Left ventricle myocardium inferior (tissue), 1 donor: Measurements from ENCODE around the gene MAN1B1. TPM values are rescaled to one million over a fixed set of nuclear protein-coding genes. Genes with fewer than 3 reads are reported as not detected.

Experiments
- DNase-seq: peaks from one replicate; pipeline ENCODE4 v3.0.0-alpha.2; 2020
- H3K27ac ChIP-seq: fragments of 200-600 bp; replicated peaks from 2 replicates; pipeline ENCODE4 v1.8.0; 2021
- H3K27me3 ChIP-seq: fragments of 200-600 bp; 2 replicates; pipeline ENCODE4 v1.8.0; 2021; ENCODE audit warnings: low read depth
- H3K36me3 ChIP-seq: fragments of 200-600 bp; 2 replicates; pipeline ENCODE4 v1.8.0; 2021
- H3K4me1 ChIP-seq: fragments of 200-600 bp; 2 replicates; pipeline ENCODE4 v1.8.0; 2021
- H3K4me3 ChIP-seq: fragments of 200-600 bp; 2 replicates; pipeline ENCODE4 v1.8.0; 2021; ENCODE audit warnings: mild to moderate bottlenecking, moderate library complexity
- H3K9me3 ChIP-seq: fragments of 200-600 bp; replicated peaks from 2 replicates; pipeline ENCODE4 v1.8.0; 2021
- CTCF ChIP-seq: fragments of 200-600 bp; IDR thresholded peaks from 2 replicates; pipeline ENCODE4 v1.8.0; 2021; ENCODE audit warnings: antibody characterized with exemption, mild to moderate bottlenecking, borderline replicate concordance
- intact Hi-C: fragments of 100-400 bp; cut with micrococcal nuclease; formaldehyde crosslinking; loops from one replicate; pipeline ENCODE4 v1.11.0; 2022
- total RNA-seq: library from RNA; stranded (reverse); fragmentation: NEBNext Ultra II Directional; extraction: Animal tissue kit (Norgen Biotek cat#: 25700); gene quantifications from one replicate; pipeline ENCODE4 v1.2.1, GENCODE V29; 2021
- donor health status: DM: no; HTN: yes; CAD: no; lungs with severe emphysema.

Gene MAN1B1
- total RNA-seq, 1 donor from 2014 or later, result 20.6 TPM

DNA sequence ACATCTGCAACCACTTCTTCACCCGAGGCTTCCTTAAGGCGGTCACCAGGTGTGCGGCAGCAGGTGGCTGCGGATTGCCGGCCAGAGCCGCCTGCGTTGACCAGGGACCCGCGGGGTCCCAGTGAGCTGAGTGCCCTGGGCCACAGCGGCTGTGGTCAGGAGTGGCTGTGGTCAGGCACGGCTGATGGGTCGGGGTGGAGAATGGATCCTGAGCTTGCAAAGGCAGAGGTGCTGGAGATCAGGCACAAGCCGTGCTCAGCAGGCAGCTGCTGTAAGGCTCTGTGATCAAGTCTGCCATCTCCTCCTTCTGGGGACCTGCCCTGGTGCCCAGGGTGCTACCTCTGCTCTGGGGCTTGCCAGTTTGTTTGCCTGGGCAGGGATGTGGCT, 7.4 kb upstream of the MAN1B1 start:
- no peak for DNase-seq
- Histone ChIP-seq H3K27me3 (no peaks in the 10 kb centered on the region), H3K4me1 (peaks cover 19% of the 10 kb centered on the region), H3K27ac (no peak overlapping the region), H3K4me3 (peak overlapping the region; percentile 85), H3K36me3 (peaks cover 49% of the 10 kb centered on the region), H3K9me3 (no peaks in the 10 kb centered on the region)
- no peak for TF ChIP-seq CTCF
- intact Hi-C loops, result no loop called here

DNA sequence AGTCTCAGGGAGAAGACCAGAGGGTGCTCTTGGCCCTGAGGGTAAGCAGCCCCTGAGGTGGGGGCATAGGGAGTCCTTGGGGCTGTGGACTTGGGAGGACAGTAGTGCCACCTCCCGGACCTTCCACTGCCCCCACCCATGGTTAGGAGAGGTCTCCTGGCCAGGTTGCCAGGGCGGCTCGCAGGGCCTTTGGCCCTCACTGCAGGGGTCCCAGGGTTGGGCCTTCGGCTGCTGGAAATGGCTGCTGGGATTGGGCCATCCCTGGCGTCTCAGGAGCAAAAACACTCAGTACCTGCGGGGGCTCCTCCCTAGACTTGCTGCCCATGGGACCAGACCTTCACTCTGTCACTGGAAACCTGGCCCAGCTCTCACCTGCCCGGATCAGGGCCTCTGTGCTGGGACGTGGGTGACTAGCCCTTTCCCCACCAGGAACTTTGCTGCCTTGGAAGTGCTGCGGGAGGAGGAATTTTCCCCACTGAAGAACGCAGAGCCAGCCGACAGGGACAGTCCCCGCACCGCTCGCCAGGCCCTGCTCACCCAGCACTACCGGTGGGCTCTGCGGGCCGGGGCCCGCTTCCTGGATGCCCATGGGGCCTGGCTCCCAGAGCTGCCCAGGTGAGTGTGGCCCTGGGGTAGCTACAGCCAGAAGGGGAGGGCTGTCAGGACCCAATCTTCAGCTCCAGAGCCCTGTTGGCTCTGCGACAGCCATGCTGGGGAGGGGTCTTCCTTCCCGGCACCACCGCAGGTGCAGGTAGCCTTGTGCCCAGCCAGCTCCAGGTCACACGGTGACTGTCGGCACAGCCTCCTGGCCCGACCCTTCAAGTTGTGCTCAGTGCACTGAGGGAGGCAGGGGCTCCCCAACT, 6.3 kb upstream of the MAN1B1 start:
- Histone ChIP-seq H3K27ac (no peak overlapping the region), H3K27me3 (no peaks in the 10 kb centered on the region), H3K4me3 (no peak overlapping the region), H3K4me1 (peaks cover 25% of the 10 kb centered on the region), H3K36me3 (peaks cover 49% of the 10 kb centered on the region), H3K9me3 (no peaks in the 10 kb centered on the region)
- DNase-seq, result no peak
- no peak for TF ChIP-seq CTCF
- intact Hi-C loops, result no loop called here

DNA sequence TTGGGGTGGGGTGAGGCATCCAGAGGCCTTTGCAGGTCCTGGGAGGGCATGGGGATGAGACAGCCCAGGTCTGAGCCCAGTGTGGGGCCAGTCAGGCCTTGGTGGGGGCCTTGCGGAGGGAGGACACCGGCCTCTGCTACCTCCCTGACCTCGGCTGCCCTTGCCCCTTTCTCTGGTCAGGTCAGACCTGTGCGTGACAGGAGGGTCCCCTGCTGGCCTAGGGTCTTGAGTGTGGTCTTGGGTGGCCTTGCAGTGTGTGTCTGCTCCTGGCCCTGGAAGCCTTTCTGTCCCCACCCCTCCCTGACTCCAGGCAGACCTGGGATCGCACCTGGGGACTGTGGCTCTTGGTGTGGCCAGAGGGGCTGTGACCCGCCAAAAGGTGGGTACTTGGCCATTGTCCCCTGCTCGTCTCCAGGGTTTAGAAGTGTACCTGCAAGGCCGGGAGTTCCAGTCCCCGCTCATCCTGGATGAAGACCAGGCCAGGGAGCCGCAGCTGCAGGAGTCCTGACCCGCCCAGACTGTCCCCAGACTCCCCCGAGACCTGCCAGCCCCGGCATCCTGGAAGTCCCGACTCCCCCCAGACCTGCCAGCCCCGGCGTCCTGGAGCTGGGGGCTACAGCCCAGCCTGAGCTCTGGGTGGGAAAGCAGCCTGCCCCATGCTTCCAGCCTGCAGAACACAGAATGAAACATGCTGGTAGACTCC, 4.4 kb upstream of the MAN1B1 start:
- Histone ChIP-seq H3K9me3 (no peaks in the 10 kb centered on the region), H3K27ac (no peak overlapping the region), H3K36me3 (peaks cover 49% of the 10 kb centered on the region), H3K4me3 (no peak overlapping the region), H3K27me3 (no peaks in the 10 kb centered on the region), H3K4me1 (peaks cover 39% of the 10 kb centered on the region)
- TF ChIP-seq CTCF, result no peak
- no peak for DNase-seq
- intact Hi-C loops, result no loop called here

- H3K4me1 ChIP-seq, result peaks cover 42% of the 10 kb centered on the region
- H3K27me3 ChIP-seq, result no peaks in the 10 kb centered on the region
- intact Hi-C loops, result no loop called here
- no peak overlapping the region for H3K27ac ChIP-seq
- peaks cover 49% of the 10 kb centered on the region for H3K36me3 ChIP-seq
- H3K4me3 ChIP-seq, result no peak overlapping the region
- no peaks in the 10 kb centered on the region for H3K9me3 ChIP-seq
- no peak for DNase-seq
- TF ChIP-seq CTCF, result no peak
Observed at GRCh38 chr9:137082925-137083290, 3.9 kb upstream of the MAN1B1 start.

DNA sequence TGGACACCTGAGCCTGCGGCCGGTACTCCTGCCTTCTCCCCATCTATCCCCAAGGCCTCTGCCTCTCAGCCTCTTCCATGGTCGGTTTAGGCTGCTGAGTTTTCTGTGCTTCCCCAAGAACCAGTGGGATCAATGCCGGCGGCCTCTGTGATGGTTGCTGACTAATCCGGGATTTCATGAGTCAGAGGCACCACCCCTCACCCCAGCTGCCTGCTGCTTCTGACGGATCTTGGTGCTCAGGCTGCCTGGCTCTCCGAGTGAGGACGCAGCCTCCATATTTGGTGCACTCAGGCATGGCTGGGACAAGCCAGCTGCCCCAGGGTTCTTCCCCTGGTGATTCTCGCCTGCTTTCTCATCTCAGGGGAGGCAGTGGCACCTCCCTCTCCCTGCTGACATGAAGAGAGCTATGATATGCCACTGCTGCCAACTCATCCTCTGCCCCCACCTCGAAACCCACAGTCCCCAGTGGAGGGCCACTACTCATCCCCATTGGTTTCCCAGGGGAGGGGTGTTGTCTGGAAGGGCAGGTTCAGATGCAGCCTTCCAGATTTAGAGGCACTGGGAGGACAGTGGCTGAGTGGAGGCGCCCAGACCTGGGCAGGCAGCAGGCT, 3.3 kb upstream of the MAN1B1 start:
- H3K36me3 ChIP-seq, result peaks cover 47% of the 10 kb centered on the region
- TF ChIP-seq CTCF, result no peak
- H3K4me3 ChIP-seq, result no peak overlapping the region
- no peaks in the 10 kb centered on the region for H3K27me3 ChIP-seq
- intact Hi-C loops, result no loop called here
- H3K27ac ChIP-seq, result peak overlapping the region; percentile 18
- DNase-seq, result no peak
- peaks cover 41% of the 10 kb centered on the region for H3K4me1 ChIP-seq
- no peaks in the 10 kb centered on the region for H3K9me3 ChIP-seq
